ENCODE measurements around the gene SDC3. TPM values are rescaled to one million over a fixed set of nuclear protein-coding genes. Genes with fewer than 3 reads are reported as not detected.

SDC3 gene
- total and polyA plus RNA-seq, 4 donors = 21.2 to 41.8 (median 23.7) TPM

DNA sequence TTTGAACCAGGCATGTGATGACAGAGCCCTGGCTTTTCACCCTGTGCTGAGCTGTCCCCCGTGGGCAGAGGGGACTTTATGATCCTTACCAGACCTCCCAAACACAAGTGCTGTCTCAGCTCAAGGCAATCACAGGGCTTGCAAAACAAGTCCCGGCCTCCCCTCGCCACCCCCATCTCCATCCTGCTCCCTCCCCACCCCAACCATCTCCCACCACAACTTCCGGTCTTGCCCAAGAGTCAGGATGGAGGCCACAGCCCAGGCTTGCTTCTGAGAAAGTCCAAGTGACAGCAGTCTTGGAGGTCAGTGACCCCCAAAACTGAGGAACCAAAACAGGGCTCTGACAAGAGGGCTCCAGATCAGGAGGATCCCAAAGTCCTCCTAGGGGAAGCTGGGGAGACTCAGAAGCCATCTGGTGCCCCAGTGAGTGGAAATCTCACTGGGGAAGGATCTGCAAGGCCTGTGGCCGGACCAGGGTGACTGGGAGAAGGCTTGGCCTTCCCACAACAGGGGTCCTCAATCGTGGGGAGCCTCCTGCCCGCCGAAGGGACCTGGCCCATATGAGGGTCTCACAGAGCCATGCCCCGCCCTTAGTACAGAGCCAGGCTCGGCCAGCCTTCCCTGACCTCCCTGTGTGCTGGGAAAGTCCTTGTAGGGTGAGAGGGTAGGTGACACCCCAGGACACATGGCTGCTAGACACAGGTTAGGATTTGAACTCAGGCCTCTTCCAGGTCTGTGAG is 4.5 kb upstream of the SDC3 start:
- H3K36me3 ChIP-seq (ENCODE audit: control insufficient read depth in 4 of 4, insufficient read depth in 4 of 4, low read length in 4 of 4) = no peaks in the 10 kb centered on the region
- no peak overlapping the region for H3K4me3 ChIP-seq
- H3K27me3 ChIP-seq (ENCODE audit: control insufficient read depth in 3 of 3, insufficient read depth in 3 of 3, low read length in 2 of 3) = no peaks in the 10 kb centered on the region
- ATAC-seq (ENCODE audit: insufficient read depth, low FRiP score) (peak; percentile 37), DNase-seq (peak in 1 of 3 donors; percentile 32)
- no peak overlapping the region for H3K27ac ChIP-seq (ENCODE audit: low read depth in 1 of 2, low read length in 1 of 2)
- H3K4me1 ChIP-seq (ENCODE audit: control insufficient read depth in 5 of 5, insufficient read depth in 5 of 5, low read length in 5 of 5) = peaks cover 0 to 7% (median 2%) of the 10 kb centered on the region in 5 donors
- H3K9me3 ChIP-seq (ENCODE audit: control insufficient read depth in 4 of 4, insufficient read depth in 3 of 4, low read length in 3 of 4) = no peaks in the 10 kb centered on the region
- WGBS, 2 donors = 66 to 78% methylated on average over 10 of the region's 10 CpGs
- TF ChIP-seq, protein P1, sequence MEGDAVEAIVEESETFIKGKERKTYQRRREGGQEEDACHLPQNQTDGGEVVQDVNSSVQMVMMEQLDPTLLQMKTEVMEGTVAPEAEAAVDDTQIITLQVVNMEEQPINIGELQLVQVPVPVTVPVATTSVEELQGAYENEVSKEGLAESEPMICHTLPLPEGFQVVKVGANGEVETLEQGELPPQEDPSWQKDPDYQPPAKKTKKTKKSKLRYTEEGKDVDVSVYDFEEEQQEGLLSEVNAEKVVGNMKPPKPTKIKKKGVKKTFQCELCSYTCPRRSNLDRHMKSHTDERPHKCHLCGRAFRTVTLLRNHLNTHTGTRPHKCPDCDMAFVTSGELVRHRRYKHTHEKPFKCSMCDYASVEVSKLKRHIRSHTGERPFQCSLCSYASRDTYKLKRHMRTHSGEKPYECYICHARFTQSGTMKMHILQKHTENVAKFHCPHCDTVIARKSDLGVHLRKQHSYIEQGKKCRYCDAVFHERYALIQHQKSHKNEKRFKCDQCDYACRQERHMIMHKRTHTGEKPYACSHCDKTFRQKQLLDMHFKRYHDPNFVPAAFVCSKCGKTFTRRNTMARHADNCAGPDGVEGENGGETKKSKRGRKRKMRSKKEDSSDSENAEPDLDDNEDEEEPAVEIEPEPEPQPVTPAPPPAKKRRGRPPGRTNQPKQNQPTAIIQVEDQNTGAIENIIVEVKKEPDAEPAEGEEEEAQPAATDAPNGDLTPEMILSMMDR (IDR thresholded peaks at IDR 0.05; ENCODE audit: control extremely low read depth, extremely low read depth) = no peak
- H3K9ac ChIP-seq (ENCODE audit: insufficient read depth in 1 of 2, low read length in 2 of 2) = no peak overlapping the region

DNA sequence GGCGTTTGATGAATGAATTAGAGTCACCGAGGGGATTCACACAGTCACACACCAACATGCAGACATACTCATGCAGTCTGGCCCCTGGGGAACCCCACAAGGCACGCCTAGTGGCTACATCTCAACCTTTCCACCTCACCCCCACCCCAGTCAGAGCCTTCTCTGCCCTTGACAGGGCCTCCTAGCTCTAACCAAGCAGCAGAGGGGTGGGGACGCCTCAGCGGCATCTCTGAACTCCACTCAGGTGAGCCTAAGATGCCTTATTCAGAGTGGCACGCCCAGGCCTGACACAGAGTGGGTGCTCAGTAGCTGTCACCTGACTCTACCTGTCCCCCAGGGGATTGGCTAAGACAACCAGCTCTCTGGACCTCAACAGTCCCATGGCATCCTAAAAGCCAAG is 3.7 kb upstream of the SDC3 start:
- Histone ChIP-seq H3K9ac (ENCODE audit: insufficient read depth in 1 of 2, low read length in 2 of 2) (no peak overlapping the region), H3K4me3 (no peak overlapping the region), H3K36me3 (ENCODE audit: control insufficient read depth in 4 of 4, insufficient read depth in 4 of 4, low read length in 4 of 4) (no peaks in the 10 kb centered on the region), H3K27ac (ENCODE audit: low read depth in 1 of 2, low read length in 1 of 2) (no peak overlapping the region), H3K4me1 (ENCODE audit: control insufficient read depth in 5 of 5, insufficient read depth in 5 of 5, low read length in 5 of 5) (peaks cover 0 to 11% (median 7%) of the 10 kb centered on the region in 5 donors), H3K9me3 (ENCODE audit: control insufficient read depth in 4 of 4, insufficient read depth in 3 of 4, low read length in 3 of 4) (no peaks in the 10 kb centered on the region), H3K27me3 (ENCODE audit: control insufficient read depth in 3 of 3, insufficient read depth in 3 of 3, low read length in 2 of 3) (no peaks in the 10 kb centered on the region)
- 84 to 94% methylated on average over 6 of the region's 6 CpGs for WGBS, 2 donors
- DNase-seq (no peak), ATAC-seq (ENCODE audit: insufficient read depth, low FRiP score) (no peak)
- TF ChIP-seq, protein P1 (IDR thresholded peaks at IDR 0.05; ENCODE audit: control extremely low read depth, extremely low read depth) = no peak

DNA sequence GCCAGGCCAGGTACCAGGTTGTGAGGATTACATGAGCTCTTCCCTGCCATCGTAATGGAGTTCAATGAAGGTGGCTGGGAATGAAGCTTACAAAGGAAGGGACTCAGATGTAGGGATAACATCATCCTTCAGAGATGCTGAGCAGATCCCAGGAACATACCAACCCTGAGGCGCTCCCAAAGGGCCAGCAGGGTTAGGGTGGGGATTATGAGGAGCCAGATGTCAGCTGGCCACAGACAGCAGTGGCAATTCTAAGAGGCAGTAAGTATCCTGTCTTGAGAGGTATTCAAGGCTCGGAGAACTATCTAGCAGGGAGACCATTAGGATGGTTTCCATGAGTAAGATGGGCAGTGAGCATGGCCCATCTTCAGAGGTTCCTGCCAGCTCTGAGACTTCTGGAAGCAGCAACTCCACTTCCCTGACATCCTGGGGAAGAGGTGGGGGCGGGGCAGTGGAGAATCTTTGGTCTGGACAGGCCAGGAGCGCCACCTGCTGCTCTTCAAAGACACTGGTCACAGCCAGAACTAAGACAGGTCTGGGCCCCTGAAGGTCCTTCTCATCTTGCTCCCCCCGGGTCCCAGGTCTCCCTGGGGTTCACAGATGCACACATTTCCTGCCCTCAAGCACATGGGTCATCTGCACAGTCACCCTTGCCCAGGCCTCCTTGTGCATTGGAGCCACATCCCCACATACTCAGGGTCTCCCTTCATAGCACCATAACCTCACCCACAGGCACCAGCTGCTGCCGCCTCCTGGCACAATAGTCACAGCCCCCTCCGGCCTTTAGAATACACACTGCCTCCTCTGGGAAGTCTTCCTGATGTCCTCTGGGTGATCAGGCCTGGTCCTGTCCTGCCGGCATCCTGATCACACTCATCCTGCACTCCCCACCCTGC is 2.7 kb upstream of the SDC3 start:
- TF ChIP-seq, protein P1 (IDR thresholded peaks at IDR 0.05; ENCODE audit: control extremely low read depth, extremely low read depth) = peak; percentile 88
- Histone ChIP-seq H3K9ac (ENCODE audit: insufficient read depth in 1 of 2, low read length in 2 of 2) (no peak overlapping the region), H3K27me3 (ENCODE audit: control insufficient read depth in 3 of 3, insufficient read depth in 3 of 3, low read length in 2 of 3) (no peaks in the 10 kb centered on the region), H3K27ac (ENCODE audit: low read depth in 1 of 2, low read length in 1 of 2) (no peak overlapping the region), H3K4me3 (no peak overlapping the region), H3K36me3 (ENCODE audit: control insufficient read depth in 4 of 4, insufficient read depth in 4 of 4, low read length in 4 of 4) (no peaks in the 10 kb centered on the region), H3K4me1 (ENCODE audit: control insufficient read depth in 5 of 5, insufficient read depth in 5 of 5, low read length in 5 of 5) (peaks cover 0 to 19% (median 12%) of the 10 kb centered on the region in 5 donors), H3K9me3 (ENCODE audit: control insufficient read depth in 4 of 4, insufficient read depth in 3 of 4, low read length in 3 of 4) (no peaks in the 10 kb centered on the region)
- DNase-seq = peak; percentile 90 to 92 (median 90)
- 41 to 50% methylated on average over 9 of the region's 9 CpGs for WGBS, 2 donors
- peak; percentile 58 for ATAC-seq (ENCODE audit: insufficient read depth, low FRiP score)

Measured in lung (tissue), 12 donors.